ENCODE data around the gene PTGS1. TPM values are rescaled to one million over a fixed set of nuclear protein-coding genes. Genes with fewer than 3 reads are reported as not detected.

Gene PTGS1
- polyA plus RNA-seq, 1 donor, result 9.2 TPM

DNA sequence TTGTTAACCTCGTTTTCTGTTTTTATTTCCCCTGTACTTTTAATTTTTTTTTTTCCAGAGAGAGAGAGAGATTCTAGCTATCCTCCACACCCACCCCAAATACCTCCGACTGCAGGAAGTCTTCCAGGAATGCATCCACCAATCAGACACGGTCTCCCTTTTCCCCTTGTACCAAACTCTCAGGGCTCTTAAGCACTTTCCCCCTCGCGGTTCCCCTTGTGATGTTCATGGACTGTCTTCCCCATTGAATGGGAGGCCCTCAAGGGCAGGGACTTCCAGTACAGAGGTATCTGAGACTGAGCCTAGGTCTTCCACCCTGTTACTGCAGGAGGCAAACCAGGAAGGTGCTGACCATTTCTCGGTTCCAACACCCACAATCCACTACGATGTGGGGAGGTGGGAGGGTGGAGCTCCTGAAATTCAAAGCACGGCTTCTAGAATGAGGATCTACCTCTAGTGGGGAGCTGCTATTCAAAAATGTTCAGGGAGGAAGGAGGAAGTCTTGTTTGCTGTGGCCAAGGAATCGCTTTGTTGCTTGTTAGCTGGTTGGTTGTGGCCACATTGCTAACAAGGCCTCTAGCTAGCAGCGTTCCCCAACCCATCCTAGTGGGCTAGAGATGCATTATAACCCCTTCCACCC, 37.5 kb upstream of the PTGS1 start:
- no peaks in the 10 kb centered on the region for H3K9me3 ChIP-seq (ENCODE audit: control insufficient read depth, low read depth, low read length)
- H3K4me1 ChIP-seq (ENCODE audit: control insufficient read depth, insufficient read depth, low read length), result no peaks in the 10 kb centered on the region
- H3K27me3 ChIP-seq (ENCODE audit: control insufficient read depth, insufficient read depth, low read length), result peaks cover 24% of the 10 kb centered on the region
- H3K36me3 ChIP-seq (ENCODE audit: control insufficient read depth, insufficient read depth, low read length), result peaks cover 9% of the 10 kb centered on the region
- 75% methylated on average over 1 of the region's 10 CpGs for WGBS (ENCODE audit: insufficient coverage, low lambda C conversion rate)
- H3K27ac ChIP-seq (ENCODE audit: low read length), result no peak overlapping the region
- H3K4me3 ChIP-seq (ENCODE audit: low read length), result no peak overlapping the region
- DNase-seq, result no peak

DNA sequence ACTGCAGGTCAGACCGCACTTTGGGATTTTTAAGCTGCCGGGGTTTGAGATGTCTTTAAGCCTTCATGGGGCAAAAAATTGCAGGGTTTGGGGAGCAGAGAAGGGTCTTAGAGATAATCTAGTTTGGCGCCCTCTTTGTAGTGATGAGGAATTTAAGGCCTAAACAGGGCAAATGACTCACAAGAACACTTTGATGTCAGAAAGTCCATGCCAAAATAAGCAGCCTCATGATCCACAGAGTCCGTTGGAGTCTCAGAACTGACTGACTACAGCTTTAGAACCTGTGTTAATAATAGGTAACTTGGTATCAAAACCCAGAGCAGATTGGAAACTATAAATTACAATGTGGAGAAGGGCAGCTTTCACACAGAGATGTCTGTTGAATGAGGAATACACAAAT, 35.9 kb upstream of the PTGS1 start:
- no peaks in the 10 kb centered on the region for H3K4me1 ChIP-seq (ENCODE audit: control insufficient read depth, insufficient read depth, low read length)
- 100% methylated on average over 1 of the region's 4 CpGs for WGBS (ENCODE audit: insufficient coverage, low lambda C conversion rate)

GRCh38 chr9:122336189-122336588, 34.6 kb upstream of the PTGS1 start:
- no peak overlapping the region for H3K27ac ChIP-seq (ENCODE audit: low read length)
- no peak overlapping the region for H3K4me3 ChIP-seq (ENCODE audit: low read length)
- peaks cover 41% of the 10 kb centered on the region for H3K27me3 ChIP-seq (ENCODE audit: control insufficient read depth, insufficient read depth, low read length)
- no peaks in the 10 kb centered on the region for H3K36me3 ChIP-seq (ENCODE audit: control insufficient read depth, insufficient read depth, low read length)
- DNase-seq, result no peak
- no peaks in the 10 kb centered on the region for H3K4me1 ChIP-seq (ENCODE audit: control insufficient read depth, insufficient read depth, low read length)
- WGBS (ENCODE audit: insufficient coverage, low lambda C conversion rate), result no CpG with 5 or more reads among the region's 5 CpGs
- H3K9me3 ChIP-seq (ENCODE audit: control insufficient read depth, low read depth, low read length), result no peaks in the 10 kb centered on the region

More for the DNA sequence above, 35.9 kb upstream of the PTGS1 start:
- Histone ChIP-seq H3K27me3 (ENCODE audit: control insufficient read depth, insufficient read depth, low read length) (peaks cover 38% of the 10 kb centered on the region), H3K36me3 (ENCODE audit: control insufficient read depth, insufficient read depth, low read length) (peaks cover 1% of the 10 kb centered on the region), H3K27ac (ENCODE audit: low read length) (no peak overlapping the region), H3K4me3 (ENCODE audit: low read length) (no peak overlapping the region), H3K9me3 (ENCODE audit: control insufficient read depth, low read depth, low read length) (no peaks in the 10 kb centered on the region)
- no peak for DNase-seq

- H3K4me1 ChIP-seq (ENCODE audit: control insufficient read depth, insufficient read depth, low read length), result no peaks in the 10 kb centered on the region
- no peak for DNase-seq
- H3K27ac ChIP-seq (ENCODE audit: low read length), result no peak overlapping the region
- H3K27me3 ChIP-seq (ENCODE audit: control insufficient read depth, insufficient read depth, low read length), result peaks cover 41% of the 10 kb centered on the region
- H3K36me3 ChIP-seq (ENCODE audit: control insufficient read depth, insufficient read depth, low read length), result no peaks in the 10 kb centered on the region
- H3K9me3 ChIP-seq (ENCODE audit: control insufficient read depth, low read depth, low read length), result no peaks in the 10 kb centered on the region
- no peak overlapping the region for H3K4me3 ChIP-seq (ENCODE audit: low read length)
- WGBS (ENCODE audit: insufficient coverage, low lambda C conversion rate), result 0% methylated on average over 1 of the region's 26 CpGs
Measured at GRCh38 chr9:122336866-122337555, 33.8 kb upstream of the PTGS1 start.

- no peaks in the 10 kb centered on the region for H3K4me1 ChIP-seq (ENCODE audit: control insufficient read depth, insufficient read depth, low read length)
- H3K9me3 ChIP-seq (ENCODE audit: control insufficient read depth, low read depth, low read length), result no peaks in the 10 kb centered on the region
- DNase-seq, result no peak
- no peak overlapping the region for H3K27ac ChIP-seq (ENCODE audit: low read length)
- H3K27me3 ChIP-seq (ENCODE audit: control insufficient read depth, insufficient read depth, low read length), result peaks cover 43% of the 10 kb centered on the region
- no peaks in the 10 kb centered on the region for H3K36me3 ChIP-seq (ENCODE audit: control insufficient read depth, insufficient read depth, low read length)
- WGBS (ENCODE audit: insufficient coverage, low lambda C conversion rate), result 38% methylated on average over 2 of the region's 4 CpGs
- H3K4me3 ChIP-seq (ENCODE audit: low read length), result no peak overlapping the region
Measured at GRCh38 chr9:122337556-122337929, 33.3 kb upstream of the PTGS1 start.

DNA sequence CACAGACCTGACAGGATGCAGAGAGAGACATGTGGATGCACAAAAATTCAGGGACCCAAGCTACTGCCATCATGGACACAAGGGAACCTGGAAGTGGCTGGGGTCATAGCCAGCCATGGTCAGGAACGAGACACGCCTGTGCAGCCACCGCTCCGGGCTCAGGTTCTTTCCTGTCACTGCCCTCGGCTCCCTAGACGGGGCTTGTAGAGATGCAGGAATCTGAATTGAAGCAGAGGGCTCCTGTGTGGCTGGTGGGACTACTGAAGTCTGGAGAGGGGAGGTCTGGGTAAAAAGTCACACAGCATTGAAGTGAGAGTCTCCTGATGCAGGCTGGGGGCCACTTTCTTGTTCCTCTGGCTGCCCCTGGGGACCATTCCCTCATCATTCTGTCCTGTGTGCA, 32.3 kb upstream of the PTGS1 start:
- no peak overlapping the region for H3K27ac ChIP-seq (ENCODE audit: low read length)
- H3K4me3 ChIP-seq (ENCODE audit: low read length), result no peak overlapping the region
- no peaks in the 10 kb centered on the region for H3K4me1 ChIP-seq (ENCODE audit: control insufficient read depth, insufficient read depth, low read length)
- H3K9me3 ChIP-seq (ENCODE audit: control insufficient read depth, low read depth, low read length), result no peaks in the 10 kb centered on the region
- no peaks in the 10 kb centered on the region for H3K36me3 ChIP-seq (ENCODE audit: control insufficient read depth, insufficient read depth, low read length)
- DNase-seq, result no peak
- WGBS (ENCODE audit: insufficient coverage, low lambda C conversion rate), result no CpG with 5 or more reads among the region's 6 CpGs
- H3K27me3 ChIP-seq (ENCODE audit: control insufficient read depth, insufficient read depth, low read length), result peaks cover 43% of the 10 kb centered on the region

GRCh38 chr9:122338994-122339393, 31.8 kb upstream of the PTGS1 start:
- Histone ChIP-seq H3K4me1 (ENCODE audit: control insufficient read depth, insufficient read depth, low read length) (no peaks in the 10 kb centered on the region), H3K36me3 (ENCODE audit: control insufficient read depth, insufficient read depth, low read length) (no peaks in the 10 kb centered on the region), H3K27me3 (ENCODE audit: control insufficient read depth, insufficient read depth, low read length) (peaks cover 43% of the 10 kb centered on the region), H3K9me3 (ENCODE audit: control insufficient read depth, low read depth, low read length) (no peaks in the 10 kb centered on the region), H3K27ac (ENCODE audit: low read length) (no peak overlapping the region), H3K4me3 (ENCODE audit: low read length) (no peak overlapping the region)
- DNase-seq, result no peak
- 100% methylated on average over 1 of the region's 3 CpGs for WGBS (ENCODE audit: insufficient coverage, low lambda C conversion rate)

GRCh38 chr9:122339579-122339978, 31.2 kb upstream of the PTGS1 start:
- Histone ChIP-seq H3K4me3 (ENCODE audit: low read length) (no peak overlapping the region), H3K27me3 (ENCODE audit: control insufficient read depth, insufficient read depth, low read length) (peaks cover 43% of the 10 kb centered on the region), H3K36me3 (ENCODE audit: control insufficient read depth, insufficient read depth, low read length) (no peaks in the 10 kb centered on the region), H3K9me3 (ENCODE audit: control insufficient read depth, low read depth, low read length) (no peaks in the 10 kb centered on the region), H3K27ac (ENCODE audit: low read length) (no peak overlapping the region), H3K4me1 (ENCODE audit: control insufficient read depth, insufficient read depth, low read length) (no peaks in the 10 kb centered on the region)
- no CpG with 5 or more reads among the region's 5 CpGs for WGBS (ENCODE audit: insufficient coverage, low lambda C conversion rate)
- no peak for DNase-seq

GRCh38 chr9:122340161-122340560, 30.7 kb upstream of the PTGS1 start:
- H3K27me3 ChIP-seq (ENCODE audit: control insufficient read depth, insufficient read depth, low read length), result peaks cover 47% of the 10 kb centered on the region
- H3K9me3 ChIP-seq (ENCODE audit: control insufficient read depth, low read depth, low read length), result no peaks in the 10 kb centered on the region
- DNase-seq, result no peak
- WGBS (ENCODE audit: insufficient coverage, low lambda C conversion rate), result no CpG with 5 or more reads among the region's 6 CpGs
- no peaks in the 10 kb centered on the region for H3K4me1 ChIP-seq (ENCODE audit: control insufficient read depth, insufficient read depth, low read length)
- H3K27ac ChIP-seq (ENCODE audit: low read length), result no peak overlapping the region
- H3K4me3 ChIP-seq (ENCODE audit: low read length), result no peak overlapping the region
- no peaks in the 10 kb centered on the region for H3K36me3 ChIP-seq (ENCODE audit: control insufficient read depth, insufficient read depth, low read length)

GRCh38 chr9:122342323-122343050, 28.3 kb upstream of the PTGS1 start:
- WGBS (ENCODE audit: insufficient coverage, low lambda C conversion rate), result 100% methylated on average over 1 of the region's 15 CpGs
- Histone ChIP-seq H3K9me3 (ENCODE audit: control insufficient read depth, low read depth, low read length) (no peaks in the 10 kb centered on the region), H3K36me3 (ENCODE audit: control insufficient read depth, insufficient read depth, low read length) (no peaks in the 10 kb centered on the region), H3K27ac (ENCODE audit: low read length) (no peak overlapping the region), H3K4me3 (ENCODE audit: low read length) (no peak overlapping the region), H3K4me1 (ENCODE audit: control insufficient read depth, insufficient read depth, low read length) (peaks cover 4% of the 10 kb centered on the region), H3K27me3 (ENCODE audit: control insufficient read depth, insufficient read depth, low read length) (peaks cover 41% of the 10 kb centered on the region)
- DNase-seq, result no peak
